Measurements from ENCODE around the gene PALM. TPM values are rescaled to one million over a fixed set of nuclear protein-coding genes. Genes with fewer than 3 reads are reported as not detected.

The PALM gene
- total RNA-seq, 4 donors from 2014 or later, result 42.8 to 119 (median 70.8) TPM

- H3K4me1 ChIP-seq, result peaks cover 30 to 65% (median 44%) of the 10 kb centered on the region in 4 donors
- H3K27me3 ChIP-seq, result no peaks in the 10 kb centered on the region
- intact Hi-C loops (cut with DNase I), result no loop called here
- TF ChIP-seq EP300 (IDR thresholded peaks at IDR 0.05) (no peak), POLR2A (IDR thresholded peaks at IDR 0.05; ENCODE audit: low read depth) (no peak), POLR2AphosphoS5 (IDR thresholded peaks at IDR 0.05) (no peak), CTCF (IDR thresholded peaks at IDR 0.05) (no peak)
- H3K27ac ChIP-seq (replicated peaks in 1 of 4), result peak overlapping the region in 3 of 4 donors; percentile 6 to 50 (median 43)
- no peaks in the 10 kb centered on the region for H3K9me3 ChIP-seq
- 74% methylated on average over 12 of the region's 16 CpGs for WGBS
- no peaks in the 10 kb centered on the region for H3K36me3 ChIP-seq
- no peak for DNase-seq (ENCODE audit: extremely low spot score)
- H3K4me3 ChIP-seq, result no peak overlapping the region
These were observed 83.7 kb downstream of the PALM start for GRCh38 chr19:792306-792885.

- H3K9me3 ChIP-seq, result no peaks in the 10 kb centered on the region
- intact Hi-C loops (cut with DNase I), result no loop called here
- no peaks in the 10 kb centered on the region for H3K27me3 ChIP-seq
- no peak for TF ChIP-seq EP300 (IDR thresholded peaks at IDR 0.05)
- no peak for TF ChIP-seq POLR2A (IDR thresholded peaks at IDR 0.05; ENCODE audit: low read depth)
- no peak for TF ChIP-seq CTCF (IDR thresholded peaks at IDR 0.05)
- no peak for TF ChIP-seq POLR2AphosphoS5 (IDR thresholded peaks at IDR 0.05)
- peaks cover 0 to 6% (median 0%) of the 10 kb centered on the region in 4 donors for H3K36me3 ChIP-seq
- H3K27ac ChIP-seq (replicated peaks in 1 of 4), result no peak overlapping the region
- 96% methylated on average over 12 of the region's 12 CpGs for WGBS
- H3K4me3 ChIP-seq, result no peak overlapping the region
- peaks cover 31 to 60% (median 43%) of the 10 kb centered on the region in 4 donors for H3K4me1 ChIP-seq
- no peak for DNase-seq (ENCODE audit: extremely low spot score)
These were observed 85.1 kb downstream of the PALM start for GRCh38 chr19:793806-794205.

- H3K4me1 ChIP-seq, result peaks cover 39 to 62% (median 46%) of the 10 kb centered on the region in 4 donors
- H3K4me3 ChIP-seq, result no peak overlapping the region
- intact Hi-C loops (cut with DNase I), result no loop called here
- DNase-seq (ENCODE audit: extremely low spot score), result no peak
- H3K27me3 ChIP-seq, result no peaks in the 10 kb centered on the region
- WGBS, result 75% methylated on average over 14 of the region's 28 CpGs
- peak overlapping the region; percentile 32 to 85 (median 62) for H3K27ac ChIP-seq (replicated peaks in 1 of 4)
- no peaks in the 10 kb centered on the region for H3K9me3 ChIP-seq
- peaks cover 0 to 20% (median 6%) of the 10 kb centered on the region in 4 donors for H3K36me3 ChIP-seq
- TF ChIP-seq POLR2AphosphoS5 (IDR thresholded peaks at IDR 0.05) (no peak), POLR2A (IDR thresholded peaks at IDR 0.05; ENCODE audit: low read depth) (no peak), EP300 (IDR thresholded peaks at IDR 0.05) (no peak), CTCF (IDR thresholded peaks at IDR 0.05) (no peak)
These were observed 86.4 kb downstream of the PALM start for GRCh38 chr19:795073-795611.

GRCh38 chr19:795691-796581 lies 87.2 kb downstream of the PALM start:
- Histone ChIP-seq H3K4me3 (peak overlapping the region; percentile 65 to 98 (median 96)), H3K4me1 (peaks cover 47 to 63% (median 54%) of the 10 kb centered on the region in 4 donors), H3K36me3 (peaks cover 0 to 28% (median 12%) of the 10 kb centered on the region in 4 donors), H3K9me3 (no peaks in the 10 kb centered on the region), H3K27ac (replicated peaks in 1 of 4) (peak overlapping the region; percentile 68 to 98 (median 82)), H3K27me3 (no peaks in the 10 kb centered on the region)
- TF ChIP-seq POLR2A (IDR thresholded peaks at IDR 0.05; ENCODE audit: low read depth), result no peak
- TF ChIP-seq EP300 (IDR thresholded peaks at IDR 0.05), result no peak
- no peak for TF ChIP-seq CTCF (IDR thresholded peaks at IDR 0.05)
- no peak for TF ChIP-seq POLR2AphosphoS5 (IDR thresholded peaks at IDR 0.05)
- WGBS, result 74% methylated on average over 4 of the region's 39 CpGs
- intact Hi-C loops (cut with DNase I), result no loop called here
- DNase-seq (ENCODE audit: extremely low spot score), result no peak
